Activated CD4-positive, alpha-beta T cell treated with anti-CD3 and anti-CD28 coated beads for 1 hour (primary cell): ENCODE data around the gene PLS3.

ENCODE experiments used
- DNase-seq: peaks from one replicate; pipeline ENCODE4 v3.0.0-alpha.2; 2020

The PLS3 gene

GRCh38 chrX:115573185-115573584, 12.2 kb downstream of the PLS3 start:
- no peak for DNase-seq

- no peak for DNase-seq
These were observed 15.7 kb downstream of the PLS3 start for GRCh38 chrX:115576676-115577075.

GRCh38 chrX:115579327-115579726, 18.4 kb downstream of the PLS3 start:
- DNase-seq, result no peak

- no peak for DNase-seq
These were observed 18.9 kb downstream of the PLS3 start for GRCh38 chrX:115579786-115580294.

GRCh38 chrX:115581759-115582615, 21.0 kb downstream of the PLS3 start:
- no peak for DNase-seq

GRCh38 chrX:115582616-115583495, 21.9 kb downstream of the PLS3 start:
- DNase-seq, result no peak

- DNase-seq, result no peak
These were observed 22.6 kb downstream of the PLS3 start for GRCh38 chrX:115583496-115584004.

- DNase-seq, result no peak
These were observed 23.7 kb downstream of the PLS3 start for GRCh38 chrX:115584696-115585095.

- no peak for DNase-seq
These were observed 27.2 kb downstream of the PLS3 start for GRCh38 chrX:115588179-115588578.

- DNase-seq, result no peak
These were observed 28.4 kb downstream of the PLS3 start for GRCh38 chrX:115589419-115589818.

- no peak for DNase-seq
These were observed 30.4 kb downstream of the PLS3 start for GRCh38 chrX:115591420-115591819.

GRCh38 chrX:115591856-115592842, 31.2 kb downstream of the PLS3 start:
- no peak for DNase-seq

GRCh38 chrX:115592997-115593734, 32.2 kb downstream of the PLS3 start:
- DNase-seq, result no peak

- no peak for DNase-seq
These were observed 34.1 kb downstream of the PLS3 start for GRCh38 chrX:115595049-115595448.

- DNase-seq, result no peak
These were observed 37.6 kb downstream of the PLS3 start for GRCh38 chrX:115598556-115598955.

- DNase-seq, result no peak
These were observed 41.3 kb downstream of the PLS3 start for GRCh38 chrX:115602308-115602707.

GRCh38 chrX:115602729-115603389, 41.9 kb downstream of the PLS3 start:
- no peak for DNase-seq

- DNase-seq, result no peak
These were observed 42.6 kb downstream of the PLS3 start for GRCh38 chrX:115603534-115604074.

GRCh38 chrX:115606861-115607260, 45.9 kb downstream of the PLS3 start:
- no peak for DNase-seq

- DNase-seq, result no peak
These were observed 48.6 kb downstream of the PLS3 start for GRCh38 chrX:115609621-115610020.
